Measurements from ENCODE around the gene SLIT1. TPM values are rescaled to one million over a fixed set of nuclear protein-coding genes. Genes with fewer than 3 reads are reported as not detected.

SLIT1 gene
- total and polyA plus RNA-seq, 2 donors, result 0.19 to 0.58 TPM

DNA sequence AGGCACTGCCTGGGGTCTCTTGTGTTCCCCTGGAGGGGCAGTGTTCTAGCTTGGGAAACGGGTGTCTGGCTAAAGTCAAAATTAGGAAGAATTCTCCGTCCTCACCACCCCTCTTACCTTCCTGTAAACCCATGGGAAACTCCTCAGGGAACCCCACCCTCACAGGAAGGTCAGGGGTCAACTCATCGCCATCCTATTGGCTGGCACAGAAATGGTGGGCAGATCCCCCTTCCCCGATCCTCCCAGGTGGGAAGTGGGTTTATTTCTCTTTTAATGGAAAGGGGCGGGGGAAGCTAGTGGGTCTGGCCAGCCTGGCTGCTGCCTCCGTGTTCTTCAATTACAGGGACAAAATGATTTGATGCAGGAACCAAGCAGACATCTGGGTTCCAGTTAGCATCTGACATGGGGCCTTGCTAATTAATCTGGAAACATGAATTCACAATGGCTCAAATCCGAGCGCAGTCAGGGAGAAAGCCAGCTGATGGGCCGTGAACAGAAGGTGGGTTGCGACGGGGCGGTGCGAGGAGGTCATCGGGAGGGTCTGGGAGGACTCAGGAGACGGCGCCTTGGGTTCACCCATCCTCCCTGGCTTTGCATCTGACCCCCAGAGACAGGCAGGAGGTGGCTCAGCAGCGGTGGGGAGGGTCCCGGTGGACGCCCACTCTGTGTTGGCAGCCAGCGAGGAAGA lies 66.6 kb downstream of the SLIT1 start:
- no peaks in the 10 kb centered on the region for H3K36me3 ChIP-seq (ENCODE audit: insufficient read depth)
- no peak overlapping the region for H3K4me3 ChIP-seq (ENCODE audit: low read depth, low read length)
- WGBS, result 70% methylated on average over 20 of the region's 20 CpGs
- no peak for DNase-seq (ENCODE audit: extremely low spot score)
- H3K4me1 ChIP-seq (ENCODE audit: insufficient read depth), result no peaks in the 10 kb centered on the region
- no peak overlapping the region for H3K27ac ChIP-seq (ENCODE audit: low read depth)

DNA sequence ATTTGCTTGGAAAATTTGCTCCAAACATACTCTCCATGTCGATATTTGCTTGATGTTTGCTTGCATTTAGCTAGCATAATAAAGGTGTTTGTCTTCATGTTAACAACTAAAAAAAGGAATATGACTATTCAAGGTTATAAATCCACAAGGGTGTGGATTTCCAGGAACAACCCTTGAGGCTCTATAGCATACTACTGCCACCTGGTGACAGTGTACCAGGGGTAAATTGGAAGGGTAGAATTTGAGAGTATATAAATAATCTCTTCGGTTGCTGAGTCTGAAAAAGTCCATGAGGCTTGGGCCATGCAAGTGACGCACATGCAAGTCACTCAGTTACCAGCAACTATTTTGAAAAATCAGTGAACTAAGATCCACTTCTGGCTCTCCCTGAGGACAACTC lies 68.4 kb downstream of the SLIT1 start:
- 52% methylated on average over 3 of the region's 3 CpGs for WGBS
- no peak for DNase-seq (ENCODE audit: extremely low spot score)
- H3K27ac ChIP-seq (ENCODE audit: low read depth), result no peak overlapping the region
- no peaks in the 10 kb centered on the region for H3K4me1 ChIP-seq (ENCODE audit: insufficient read depth)
- H3K4me3 ChIP-seq (ENCODE audit: low read depth, low read length), result no peak overlapping the region
- no peaks in the 10 kb centered on the region for H3K36me3 ChIP-seq (ENCODE audit: insufficient read depth)

GRCh38 chr10:97116462-97117162 lies 69.1 kb downstream of the SLIT1 start:
- H3K27ac ChIP-seq (ENCODE audit: low read depth), result no peak overlapping the region
- H3K36me3 ChIP-seq (ENCODE audit: insufficient read depth), result no peaks in the 10 kb centered on the region
- H3K4me3 ChIP-seq (ENCODE audit: low read depth, low read length), result no peak overlapping the region
- 67% methylated on average over 7 of the region's 7 CpGs for WGBS
- DNase-seq (ENCODE audit: extremely low spot score), result no peak
- no peaks in the 10 kb centered on the region for H3K4me1 ChIP-seq (ENCODE audit: insufficient read depth)

DNA sequence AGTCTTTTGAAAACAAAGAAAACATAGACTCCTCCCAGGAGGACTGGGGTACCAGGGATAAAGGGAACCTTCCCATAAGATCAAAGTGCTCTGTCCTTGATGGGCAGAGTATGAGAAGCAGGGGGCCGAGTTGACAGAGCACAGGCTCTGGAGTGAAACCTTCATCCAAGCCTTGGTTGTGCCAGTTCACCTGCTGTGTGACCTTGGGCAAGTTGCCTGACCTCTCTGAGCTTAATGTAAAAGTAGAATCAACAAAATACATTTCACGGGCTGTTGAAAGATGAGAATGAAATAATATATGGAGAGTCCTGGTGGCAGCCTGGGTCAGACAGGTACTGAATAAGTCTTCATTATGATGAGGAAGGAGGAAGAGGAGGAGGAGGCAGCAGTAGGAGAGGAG lies 69.9 kb downstream of the SLIT1 start:
- Histone ChIP-seq H3K4me1 (ENCODE audit: insufficient read depth) (no peaks in the 10 kb centered on the region), H3K36me3 (ENCODE audit: insufficient read depth) (no peaks in the 10 kb centered on the region), H3K4me3 (ENCODE audit: low read depth, low read length) (no peak overlapping the region), H3K27ac (ENCODE audit: low read depth) (no peak overlapping the region)
- 69% methylated on average over 2 of the region's 2 CpGs for WGBS
- no peak for DNase-seq (ENCODE audit: extremely low spot score)

- Histone ChIP-seq H3K4me3 (ENCODE audit: low read depth, low read length) (no peak overlapping the region), H3K4me1 (ENCODE audit: insufficient read depth) (no peaks in the 10 kb centered on the region), H3K36me3 (ENCODE audit: insufficient read depth) (no peaks in the 10 kb centered on the region), H3K27ac (ENCODE audit: low read depth) (no peak overlapping the region)
- DNase-seq (ENCODE audit: extremely low spot score), result no peak
- 45% methylated on average over 11 of the region's 11 CpGs for WGBS
Observed at GRCh38 chr10:97111615-97112014, 74.1 kb downstream of the SLIT1 start.

DNA sequence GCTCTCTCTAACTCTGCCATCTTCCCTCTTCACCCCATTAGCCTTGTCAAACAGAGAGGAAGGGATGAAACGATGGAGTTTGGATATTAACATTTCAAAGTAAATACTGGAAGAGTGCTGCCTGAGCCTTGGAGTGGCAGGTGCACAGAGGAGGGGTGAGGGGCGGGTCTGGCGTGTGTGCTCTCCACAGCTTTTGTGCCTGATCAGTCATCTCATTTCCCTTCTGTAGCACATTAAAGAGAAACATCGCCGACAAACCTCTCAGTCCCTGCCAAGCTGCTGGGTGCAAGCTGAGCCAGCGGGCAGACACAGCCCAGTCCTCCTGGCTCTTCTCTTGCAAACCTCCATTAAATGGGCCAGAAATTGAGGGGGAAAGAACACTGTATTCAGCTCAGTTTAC lies 76.2 kb downstream of the SLIT1 start:
- H3K4me1 ChIP-seq (ENCODE audit: insufficient read depth), result no peaks in the 10 kb centered on the region

DNA sequence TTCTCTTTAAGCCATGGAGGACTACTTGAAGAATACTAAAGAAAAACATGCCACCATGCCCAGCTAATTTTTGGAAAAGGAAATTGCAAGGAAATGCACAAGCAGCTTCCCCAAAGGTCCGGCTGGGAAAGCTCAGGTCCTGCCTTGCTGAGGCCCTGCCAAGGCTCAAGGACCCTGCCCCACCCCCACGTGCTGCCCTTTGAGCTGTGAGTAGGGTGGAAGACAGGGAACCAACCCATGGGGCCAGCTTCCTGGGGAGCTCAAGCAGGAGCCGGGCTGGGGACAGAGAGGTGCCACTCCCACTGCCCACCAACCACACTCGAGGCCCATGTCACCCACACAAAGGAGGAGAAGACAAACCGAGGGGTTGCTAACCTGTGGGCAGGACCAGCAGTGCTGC lies 78.2 kb downstream of the SLIT1 start:
- no peak overlapping the region for H3K27ac ChIP-seq (ENCODE audit: low read depth)
- no peak for DNase-seq (ENCODE audit: extremely low spot score)
- no peak overlapping the region for H3K4me3 ChIP-seq (ENCODE audit: low read depth, low read length)
- no peaks in the 10 kb centered on the region for H3K36me3 ChIP-seq (ENCODE audit: insufficient read depth)
- no peaks in the 10 kb centered on the region for H3K4me1 ChIP-seq (ENCODE audit: insufficient read depth)
- WGBS, result 58% methylated on average over 5 of the region's 5 CpGs

More for the DNA sequence above, 76.2 kb downstream of the SLIT1 start:
- no peak for DNase-seq (ENCODE audit: extremely low spot score)
- Histone ChIP-seq H3K4me3 (ENCODE audit: low read depth, low read length) (no peak overlapping the region), H3K36me3 (ENCODE audit: insufficient read depth) (no peaks in the 10 kb centered on the region), H3K27ac (ENCODE audit: low read depth) (no peak overlapping the region)
- WGBS, result 46% methylated on average over 6 of the region's 6 CpGs

- 69% methylated on average over 6 of the region's 6 CpGs for WGBS
- Histone ChIP-seq H3K27ac (ENCODE audit: low read depth) (no peak overlapping the region), H3K4me1 (ENCODE audit: insufficient read depth) (no peaks in the 10 kb centered on the region), H3K36me3 (ENCODE audit: insufficient read depth) (no peaks in the 10 kb centered on the region), H3K4me3 (ENCODE audit: low read depth, low read length) (no peak overlapping the region)
- DNase-seq (ENCODE audit: extremely low spot score), result no peak
Observed at GRCh38 chr10:97106207-97106606, 79.6 kb downstream of the SLIT1 start.

DNA sequence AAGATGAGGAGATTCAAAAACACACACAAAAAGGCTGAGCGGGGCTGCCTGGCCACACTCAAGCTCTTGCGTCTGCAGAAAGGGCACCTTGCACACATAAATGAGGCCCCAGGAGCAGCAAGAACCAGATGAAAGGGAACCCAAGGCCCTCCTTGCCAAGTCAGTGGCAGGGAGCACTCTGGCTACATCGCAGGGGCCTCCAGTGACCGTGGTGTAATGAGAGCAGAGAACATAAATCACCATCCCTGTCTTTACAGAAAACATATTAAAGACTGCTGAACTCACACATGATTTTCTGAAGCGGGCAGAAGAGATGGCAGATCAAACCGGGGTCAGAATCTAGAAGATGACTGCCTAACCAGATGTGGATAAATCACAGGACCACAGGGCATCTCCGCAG lies 80.5 kb downstream of the SLIT1 start:
- no peaks in the 10 kb centered on the region for H3K36me3 ChIP-seq (ENCODE audit: insufficient read depth)
- no peak for DNase-seq (ENCODE audit: extremely low spot score)
- no peak overlapping the region for H3K27ac ChIP-seq (ENCODE audit: low read depth)
- 81% methylated on average over 7 of the region's 7 CpGs for WGBS
- no peak overlapping the region for H3K4me3 ChIP-seq (ENCODE audit: low read depth, low read length)
- H3K4me1 ChIP-seq (ENCODE audit: insufficient read depth), result no peaks in the 10 kb centered on the region

DNA sequence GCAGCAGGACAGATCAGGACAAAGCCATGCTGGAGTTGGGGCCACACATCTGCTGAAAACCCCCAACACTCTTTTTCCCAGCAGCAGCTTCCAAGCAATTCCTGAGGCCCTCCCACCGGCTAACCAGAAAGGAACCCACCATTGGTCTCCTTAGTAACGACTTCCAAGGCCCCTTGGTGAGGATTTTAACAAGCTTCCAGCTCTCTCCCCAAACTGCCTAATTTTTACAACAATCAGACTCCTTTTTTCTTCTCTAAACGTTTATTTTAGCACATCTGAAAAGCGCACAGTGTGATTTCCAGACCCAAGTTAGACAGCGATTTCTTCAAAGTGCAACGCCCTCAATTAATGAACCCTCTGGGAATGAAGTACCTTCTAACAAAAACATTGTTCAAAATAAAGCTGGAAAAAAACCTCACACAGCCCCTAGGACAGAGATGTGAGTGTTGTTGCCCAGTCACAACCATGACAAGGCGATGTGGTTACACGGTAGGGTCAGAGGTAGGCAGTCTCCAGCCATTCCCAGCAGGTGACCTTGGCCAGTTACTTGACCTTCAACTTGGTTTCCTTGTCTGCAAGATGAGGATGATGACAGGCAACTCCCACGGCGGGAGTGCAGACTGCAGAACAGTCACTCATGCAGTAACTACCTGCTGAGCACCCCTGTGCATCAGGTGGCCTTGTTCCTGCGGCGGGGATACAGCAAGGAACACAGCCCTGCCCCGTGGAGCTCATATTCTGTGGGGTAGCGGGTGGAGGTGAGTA lies 82.3 kb downstream of the SLIT1 start:
- DNase-seq (ENCODE audit: extremely low spot score), result no peak
- no peaks in the 10 kb centered on the region for H3K36me3 ChIP-seq (ENCODE audit: insufficient read depth)
- no peak overlapping the region for H3K27ac ChIP-seq (ENCODE audit: low read depth)
- no peaks in the 10 kb centered on the region for H3K4me1 ChIP-seq (ENCODE audit: insufficient read depth)
- WGBS, result 67% methylated on average over 14 of the region's 14 CpGs
- H3K4me3 ChIP-seq (ENCODE audit: low read depth, low read length), result no peak overlapping the region

GRCh38 chr10:97102441-97102840 lies 83.3 kb downstream of the SLIT1 start:
- Histone ChIP-seq H3K27ac (ENCODE audit: low read depth) (no peak overlapping the region), H3K4me3 (ENCODE audit: low read depth, low read length) (no peak overlapping the region), H3K36me3 (ENCODE audit: insufficient read depth) (no peaks in the 10 kb centered on the region), H3K4me1 (ENCODE audit: insufficient read depth) (no peaks in the 10 kb centered on the region)
- 91% methylated on average over 6 of the region's 6 CpGs for WGBS
- no peak for DNase-seq (ENCODE audit: extremely low spot score)

GRCh38 chr10:97101166-97101940 lies 84.4 kb downstream of the SLIT1 start:
- 82% methylated on average over 9 of the region's 9 CpGs for WGBS

GRCh38 chr10:97100657-97101056 lies 85.1 kb downstream of the SLIT1 start:
- H3K4me3 ChIP-seq (ENCODE audit: low read depth, low read length), result no peak overlapping the region
- no peaks in the 10 kb centered on the region for H3K4me1 ChIP-seq (ENCODE audit: insufficient read depth)
- DNase-seq (ENCODE audit: extremely low spot score), result no peak
- no peaks in the 10 kb centered on the region for H3K36me3 ChIP-seq (ENCODE audit: insufficient read depth)
- WGBS, result 92% methylated on average over 9 of the region's 9 CpGs
- no peak overlapping the region for H3K27ac ChIP-seq (ENCODE audit: low read depth)

More at GRCh38 chr10:97101166-97101940, 84.4 kb downstream of the SLIT1 start:
- no peak overlapping the region for H3K27ac ChIP-seq (ENCODE audit: low read depth)
- H3K4me1 ChIP-seq (ENCODE audit: insufficient read depth), result no peaks in the 10 kb centered on the region
- no peak for DNase-seq (ENCODE audit: extremely low spot score)
- H3K36me3 ChIP-seq (ENCODE audit: insufficient read depth), result no peaks in the 10 kb centered on the region
- H3K4me3 ChIP-seq (ENCODE audit: low read depth, low read length), result no peak overlapping the region

All from urinary bladder (tissue), 4 donors.